ENCODE results near the gene SCN5A. TPM values are rescaled to one million over a fixed set of nuclear protein-coding genes. Genes with fewer than 3 reads are reported as not detected.
A peak's percentile ranks its signal among the peaks of the same experiment; 100 is the strongest.

SCN5A gene
- total and polyA plus RNA-seq, 2 experiments from 2014 or later, result 10.2 to 10.6 TPM

- no peaks in the 10 kb centered on the region for H3K9me2 ChIP-seq (ENCODE audit: insufficient read depth)
- H3K4me1 Mint-ChIP-seq, result peaks cover 46% of the 10 kb centered on the region
- no peak overlapping the region for H2AFZ ChIP-seq
- no peak overlapping the region for H3K27ac ChIP-seq (ENCODE audit: low read depth)
- H3K4me3 ChIP-seq, result peak overlapping the region; percentile 21
- H3F3A ChIP-seq (replicated peaks; ENCODE audit: low read depth), result no peaks in the 10 kb centered on the region
- H3K27me3 Mint-ChIP-seq (ENCODE audit: insufficient read depth, low read depth, poor library complexity), result peaks cover 14% of the 10 kb centered on the region
- no peaks in the 10 kb centered on the region for H3K36me3 ChIP-seq (ENCODE audit: insufficient read depth)
- TF ChIP-seq CREB1 (CRISPR knock-in tag; IDR thresholded peaks at IDR 0.05; ENCODE audit: low read depth), result no peak
- no peak for TF ChIP-seq ZNF462 (CRISPR knock-in tag; IDR thresholded peaks at IDR 0.05)
- TF ChIP-seq EZH2phosphoT487 (IDR thresholded peaks at IDR 0.05; ENCODE audit: unreplicated experiment), result no peak
- no peak for TF ChIP-seq ZNF331 (CRISPR knock-in tag; IDR thresholded peaks at IDR 0.05; ENCODE audit: low read depth)
- no peak for TF ChIP-seq STAT1 (IDR thresholded peaks at IDR 0.05; ENCODE audit: unreplicated experiment)
- TF ChIP-seq REST (IDR thresholded peaks at IDR 0.05; ENCODE audit: unreplicated experiment), result no peak
- TF ChIP-seq JUNB (IDR thresholded peaks at IDR 0.05; ENCODE audit: unreplicated experiment), result no peak
- TF ChIP-seq POLR2AphosphoS5 (IDR thresholded peaks at IDR 0.05; ENCODE audit: low read depth), result no peak
- TF ChIP-seq ZNF114 (CRISPR knock-in tag; IDR thresholded peaks at IDR 0.05), result no peak
- no peak for TF ChIP-seq CTCF (conservative IDR thresholded peaks at IDR 0.05; ENCODE audit: low read depth in 2 of 2)
- TF ChIP-seq NANOG (IDR thresholded peaks at IDR 0.05; ENCODE audit: borderline replicate concordance), result no peak
- TF ChIP-seq EZH2 (IDR thresholded peaks at IDR 0.05; ENCODE audit: low read depth, unreplicated experiment), result no peak
- no peak for TF ChIP-seq ETS1 (IDR thresholded peaks at IDR 0.05)
- no peaks in the 10 kb centered on the region for H3K9me3 Mint-ChIP-seq
- no peaks in the 10 kb centered on the region for H3K79me2 ChIP-seq (replicated peaks; ENCODE audit: insufficient read depth)
- peak overlapping the region; percentile 30 for H3K4me2 ChIP-seq
- peaks cover 4% of the 10 kb centered on the region; the same call in 1 of the 2 replicates for H4K20me1 ChIP-seq (replicated peaks; ENCODE audit: insufficient read depth)
- H3K27ac Mint-ChIP-seq, result no peak overlapping the region
- peak overlapping the region; percentile 48; the same call in 1 of the 3 replicates for H3K4me3 Mint-ChIP-seq
- peaks cover 32% of the 10 kb centered on the region for H3K4me1 ChIP-seq (ENCODE audit: insufficient read depth)
- ATAC-seq, result no peak
- no peaks in the 10 kb centered on the region for H3K27me3 ChIP-seq (ENCODE audit: insufficient read depth)
- no peak for DNase-seq (ENCODE audit: low spot score)
- H3K36me3 Mint-ChIP-seq (ENCODE audit: low read depth), result no peaks in the 10 kb centered on the region
Observed at GRCh38 chr3:38641461-38642110, 7.9 kb downstream of the SCN5A start.
